ENCODE data around the gene SYT3.

The SYT3 gene

DNA sequence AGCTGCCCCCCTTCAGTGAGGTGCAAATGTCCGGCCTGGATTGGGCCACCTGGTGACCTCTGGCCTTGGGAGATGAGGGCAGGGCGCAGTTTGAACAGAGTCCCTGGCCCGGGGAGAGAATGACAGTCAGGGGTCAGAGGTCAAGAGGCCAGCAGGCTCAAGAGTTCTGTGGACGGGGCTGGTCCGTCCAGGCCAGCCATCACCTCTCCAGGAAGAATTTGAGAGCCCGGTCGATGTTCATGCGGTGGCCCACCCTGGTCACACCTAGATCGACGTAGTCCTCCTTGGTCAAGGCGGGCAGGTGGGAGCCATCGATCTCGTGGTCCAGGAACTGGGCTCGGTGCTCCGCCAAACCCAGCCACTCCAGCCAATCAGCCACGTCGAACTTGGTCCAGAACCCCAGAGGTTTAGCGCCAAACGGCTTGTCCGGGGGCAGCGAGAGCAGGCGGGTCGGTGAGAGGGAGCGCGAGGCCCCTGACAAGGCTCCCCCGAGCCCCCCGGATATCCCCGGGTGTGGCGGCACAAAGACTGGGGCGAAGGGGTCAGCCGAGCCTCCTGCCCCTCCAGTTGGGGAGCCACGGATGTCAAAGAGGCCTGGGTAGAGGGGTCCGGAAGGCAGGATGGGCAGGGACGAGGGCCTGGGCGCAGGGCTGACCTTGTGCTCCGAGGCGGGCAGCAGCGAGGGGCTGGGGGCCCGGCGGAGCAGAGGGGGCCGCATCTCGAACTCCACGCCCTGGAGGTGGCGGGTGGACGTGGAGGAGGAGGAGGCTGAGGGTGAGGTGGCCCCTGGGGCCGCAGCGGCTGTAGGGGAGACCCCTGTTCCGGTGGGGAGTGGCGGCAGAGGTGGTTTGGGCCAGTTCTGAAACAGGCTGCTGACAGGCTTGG lies 22.3 kb upstream of the SYT3 start:
- no peak for DNase-seq

DNA sequence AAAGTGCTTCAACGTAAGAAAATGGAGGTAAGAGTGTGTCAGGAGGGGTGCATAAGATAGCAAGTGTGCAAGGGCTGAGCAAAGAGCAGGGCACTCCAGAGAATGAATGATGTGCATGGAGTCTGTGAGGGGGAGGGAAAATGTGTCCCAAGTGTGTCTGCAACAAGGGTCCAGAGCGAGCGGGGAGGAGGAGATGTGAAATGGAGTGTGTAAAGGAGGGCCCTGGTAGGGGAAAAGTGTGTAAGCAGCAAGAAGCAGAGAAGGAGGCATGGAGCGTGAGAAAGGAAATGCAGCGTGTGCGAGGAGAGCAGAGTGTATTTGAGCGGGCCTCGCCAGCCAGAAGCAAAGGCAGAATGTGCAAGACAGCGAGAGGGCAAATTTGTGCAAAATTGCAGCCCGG lies 21.3 kb upstream of the SYT3 start:
- DNase-seq, result no peak

DNA sequence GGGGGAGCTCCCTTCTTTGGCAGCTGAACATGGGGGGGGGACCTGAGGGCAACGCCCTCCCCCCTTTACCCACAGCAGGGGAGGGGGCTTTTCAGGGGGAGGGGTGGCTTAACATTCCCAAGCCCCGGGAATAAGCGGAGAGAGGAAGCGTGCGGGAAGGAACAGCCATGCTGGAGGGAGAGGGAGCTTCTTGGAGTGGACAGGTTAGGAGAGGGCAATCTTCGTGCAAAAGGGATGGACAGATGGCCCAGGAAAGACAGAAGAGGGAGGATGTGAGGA lies 20.3 kb upstream of the SYT3 start:
- no peak for DNase-seq

GRCh38 chr19:50659318-50660087 lies 19.8 kb upstream of the SYT3 start:
- no peak for DNase-seq

GRCh38 chr19:50658441-50659317 lies 19.0 kb upstream of the SYT3 start:
- DNase-seq, result peak; percentile 74

- peak; percentile 90 for DNase-seq
Observed at GRCh38 chr19:50657712-50658440, 18.2 kb upstream of the SYT3 start.

- DNase-seq, result no peak
Observed at GRCh38 chr19:50657222-50657669, 17.6 kb upstream of the SYT3 start.

GRCh38 chr19:50654882-50655281 lies 15.2 kb upstream of the SYT3 start:
- DNase-seq, result no peak

- no peak for DNase-seq
Observed at GRCh38 chr19:50652722-50653121, 13.0 kb upstream of the SYT3 start.

DNA sequence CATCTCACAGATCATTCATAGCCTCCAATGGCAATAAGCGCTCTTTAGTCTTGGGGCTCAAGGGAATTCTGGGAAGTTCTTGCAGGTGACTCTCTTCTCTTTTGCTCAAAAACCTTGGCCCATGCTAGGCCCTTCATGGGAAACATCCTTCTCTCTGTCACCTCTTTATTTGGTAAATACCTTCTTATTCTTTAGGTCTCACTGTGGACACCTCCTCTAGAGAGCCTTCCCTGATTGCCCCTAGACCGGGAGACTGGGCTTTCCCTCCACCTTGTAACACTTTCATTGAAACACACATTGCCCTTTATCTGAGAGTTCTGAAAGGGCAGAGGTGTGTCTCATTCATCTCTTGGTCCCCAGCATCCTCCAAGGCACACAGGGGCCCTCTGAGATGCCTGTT lies 11.5 kb upstream of the SYT3 start:
- no peak for DNase-seq

DNA sequence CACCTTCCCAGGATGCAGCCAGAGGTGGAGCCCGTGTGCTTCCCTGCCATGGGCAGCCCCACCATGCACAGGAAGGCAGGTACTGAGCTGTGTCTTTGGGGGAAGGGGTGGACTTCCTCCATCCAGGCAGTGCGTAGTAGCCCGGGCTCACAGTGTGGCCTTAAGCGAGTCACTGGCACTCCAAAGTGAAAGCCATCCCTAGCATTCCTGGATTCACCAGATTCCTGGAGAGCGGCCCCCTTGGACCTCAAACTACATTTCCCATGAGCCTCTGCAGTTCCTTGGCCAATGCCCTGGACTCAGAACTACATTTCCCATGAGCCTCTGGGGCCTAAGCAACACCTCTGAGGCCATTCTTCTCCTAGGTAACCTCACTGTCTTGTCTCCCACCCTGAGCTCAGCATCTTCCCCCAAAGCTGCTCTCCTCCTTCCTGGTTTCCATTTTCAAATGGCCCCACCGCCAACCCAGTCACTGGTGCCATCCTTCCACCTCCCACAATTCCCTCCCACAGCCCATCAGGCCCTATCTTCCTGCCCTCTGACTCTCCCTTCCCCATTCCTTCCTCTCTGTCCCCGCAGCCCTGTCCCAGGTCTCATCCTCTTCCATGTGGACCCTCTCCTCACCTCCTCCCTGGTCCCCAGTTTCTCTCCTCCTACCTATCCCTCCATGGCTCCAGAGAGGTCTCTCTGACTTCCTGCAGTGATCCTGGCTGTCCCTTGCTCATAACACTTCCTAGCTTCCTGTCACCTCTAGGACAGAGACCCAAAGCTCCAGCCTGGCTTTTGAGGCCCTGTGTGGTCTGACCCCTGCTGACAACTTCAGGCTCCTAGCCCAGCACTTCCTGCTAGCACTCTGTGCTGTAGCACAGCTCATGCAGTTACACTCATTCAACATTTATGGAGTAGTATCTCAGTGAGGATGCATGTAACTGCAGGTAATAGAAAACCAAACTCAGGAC lies 10.0 kb upstream of the SYT3 start, which contains the start of gene C19orf81:
C19orf81 (plus strand) TSS at position 13 of the 959 bp plus-strand sequence; CDS start at position 13, 0 bp downstream.
- DNase-seq, result no peak

GRCh38 chr19:50648659-50649058 lies 9.0 kb upstream of the SYT3 start:
- no peak for DNase-seq

- no peak for DNase-seq
Observed at GRCh38 chr19:50647879-50648615, 8.4 kb upstream of the SYT3 start.

DNA sequence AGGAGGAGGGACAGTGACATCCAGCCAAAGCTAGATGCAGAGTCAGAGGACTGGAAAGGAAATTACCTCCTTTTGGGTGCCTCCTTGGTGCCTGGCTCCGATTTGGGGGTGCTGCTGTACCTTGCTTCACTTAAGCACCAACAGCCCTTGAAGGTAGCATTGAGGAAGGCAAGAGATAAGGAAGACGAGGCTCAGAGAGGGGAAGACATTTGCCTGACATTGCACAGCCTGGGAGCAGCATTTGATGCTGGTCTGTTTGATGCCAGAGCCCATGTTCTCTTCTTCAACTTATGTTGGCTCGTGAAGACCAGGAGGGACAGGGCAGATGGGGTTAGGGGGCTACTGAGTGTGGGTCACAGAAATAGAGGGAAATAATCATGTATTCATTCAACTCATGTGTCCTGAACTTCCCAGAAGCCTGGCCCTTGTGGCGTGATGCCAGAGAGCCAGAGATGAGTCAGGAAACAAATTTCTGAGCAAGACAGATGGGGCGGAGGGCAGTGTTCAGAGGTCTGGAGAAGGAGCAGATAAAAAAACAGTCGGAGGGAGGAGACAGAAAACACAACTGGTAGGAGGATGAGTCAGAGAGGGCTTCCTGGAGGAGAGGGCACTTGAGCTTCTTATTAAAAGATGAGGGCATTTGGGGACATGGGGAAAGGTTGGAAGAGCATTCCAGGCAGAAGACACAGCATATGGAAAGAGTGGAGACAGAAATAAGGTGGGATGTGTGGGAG lies 6.6 kb upstream of the SYT3 start:
- DNase-seq, result no peak

GRCh38 chr19:50645107-50645506 lies 5.4 kb upstream of the SYT3 start:
- DNase-seq, result no peak

- no peak for DNase-seq
Observed at GRCh38 chr19:50644315-50644915, 4.7 kb upstream of the SYT3 start.

DNA sequence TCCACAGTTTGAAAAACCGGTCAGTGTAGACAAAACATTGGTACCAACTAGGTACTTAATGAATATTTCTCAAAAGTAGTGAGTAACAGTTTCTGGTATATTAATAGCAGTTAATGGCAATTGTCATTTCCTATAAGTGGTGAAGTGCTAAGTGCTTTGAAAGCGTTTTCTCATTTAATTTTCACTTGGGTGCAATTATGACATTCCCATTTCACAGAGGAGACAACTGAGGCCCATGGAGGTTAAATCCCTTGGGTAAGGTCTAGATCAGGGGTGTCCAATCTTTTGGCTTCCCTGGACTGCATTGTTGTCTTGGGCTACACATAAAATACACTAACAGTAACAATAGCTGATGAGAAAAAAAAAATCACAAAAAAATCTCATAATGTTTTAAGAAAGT lies 687 bp upstream of the SYT3 start:
- DNase-seq, result no peak

DNA sequence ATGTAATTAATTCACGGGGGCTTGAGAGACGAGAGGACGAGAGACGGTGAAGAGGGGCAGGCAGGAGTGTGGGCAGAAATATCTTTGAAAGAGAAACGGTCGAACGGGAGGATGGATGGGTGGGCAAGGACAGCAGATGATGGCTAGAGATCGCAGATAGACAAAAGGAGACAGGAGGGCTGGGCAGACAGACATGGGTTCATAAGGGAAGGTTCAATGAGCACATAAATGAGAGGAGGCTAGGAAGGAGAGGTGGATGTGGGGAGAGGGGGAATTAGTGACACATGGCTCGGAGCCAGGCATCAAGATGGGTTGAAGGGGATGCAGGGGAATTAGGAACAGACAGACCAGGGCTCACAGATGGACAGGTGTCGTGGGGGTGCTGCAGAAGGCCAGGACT lies 1.1 kb downstream of the SYT3 start:
- DNase-seq, result no peak

All from right hindlimb (tissue), 1 donor.